ENCODE results near the gene PPM1A.

The PPM1A gene

GRCh38 chr14:60339571-60339970 is 90.5 kb downstream of the PPM1A start:
- no peak for DNase-seq (ENCODE audit: low spot score)
- no peak for TF ChIP-seq CTCF (IDR thresholded peaks at IDR 0.05; ENCODE audit: borderline replicate concordance, control extremely low read depth, extremely low read depth, insufficient read depth, missing control alignments)
- in situ Hi-C loops (cut with MboI; ENCODE audit: low sequenced_read_pairs, unreplicated experiment), result loop anchor here (25.0 kb wide), 1 partner anchor 277 kb away; no protein-coding TSS in a partner anchor

- TF ChIP-seq CTCF (IDR thresholded peaks at IDR 0.05; ENCODE audit: borderline replicate concordance, control extremely low read depth, extremely low read depth, insufficient read depth, missing control alignments), result no peak
- in situ Hi-C loops (cut with MboI; ENCODE audit: low sequenced_read_pairs, unreplicated experiment), result loop anchor here (10.0 to 25.0 kb wide), 2 partner anchors 211 to 281 kb away; no protein-coding TSS in a partner anchor
Observed at GRCh38 chr14:60343571-60344071, 94.6 kb downstream of the PPM1A start.

GRCh38 chr14:60344751-60345150 is 95.7 kb downstream of the PPM1A start:
- in situ Hi-C loops (cut with MboI; ENCODE audit: low sequenced_read_pairs, unreplicated experiment), result loop anchor here (10.0 to 25.0 kb wide), 2 partner anchors 210 to 282 kb away; no protein-coding TSS in a partner anchor
- DNase-seq (ENCODE audit: low spot score), result no peak
- TF ChIP-seq CTCF (IDR thresholded peaks at IDR 0.05; ENCODE audit: borderline replicate concordance, control extremely low read depth, extremely low read depth, insufficient read depth, missing control alignments), result no peak

More at GRCh38 chr14:60343571-60344071, 94.6 kb downstream of the PPM1A start:
- no peak for DNase-seq (ENCODE audit: low spot score)

GRCh38 chr14:60346706-60347105 is 97.7 kb downstream of the PPM1A start:
- no peak for TF ChIP-seq CTCF (IDR thresholded peaks at IDR 0.05; ENCODE audit: borderline replicate concordance, control extremely low read depth, extremely low read depth, insufficient read depth, missing control alignments)
- in situ Hi-C loops (cut with MboI; ENCODE audit: low sequenced_read_pairs, unreplicated experiment), result loop anchor here (10.0 to 25.0 kb wide), 2 partner anchors 208 to 284 kb away; no protein-coding TSS in a partner anchor
- DNase-seq (ENCODE audit: low spot score), result no peak

- DNase-seq (ENCODE audit: low spot score), result no peak
- in situ Hi-C loops (cut with MboI; ENCODE audit: low sequenced_read_pairs, unreplicated experiment), result loop anchor here (10.0 to 25.0 kb wide), 2 partner anchors 207 to 286 kb away; no protein-coding TSS in a partner anchor
- TF ChIP-seq CTCF (IDR thresholded peaks at IDR 0.05; ENCODE audit: borderline replicate concordance, control extremely low read depth, extremely low read depth, insufficient read depth, missing control alignments), result no peak
Observed at GRCh38 chr14:60348211-60348610, 99.2 kb downstream of the PPM1A start.

Measured in GM13976 (cell line).